Stimulated activated naive B cell treated with anti-CD40 and anti-IgM and Interleukin-4, amounts not matched to agents 10 μg/mL and 1 μg/mL and 100 μg/mL, for 72 hours (primary cell): ENCODE results near the gene SHROOM3.

Experiments
- ATAC-seq, 2 donors: fragments of 150-1000 bp; cut with Tn5 transposase; replicated peaks; 2 replicates each; pipeline ENCODE4 v1.10.0; 2021; ENCODE audit warnings: moderate library complexity in 1 of 2
- DNase-seq: peaks from one replicate; pipeline ENCODE4 v3.0.0; 2021
- H3K27ac Mint-ChIP-seq: one replicate; pipeline ENCODE4 v1.8.0; 2022; ENCODE audit warnings: mild to moderate bottlenecking, mixed read lengths
- H3K27me3 Mint-ChIP-seq, 2 donors: one replicate each; pipeline ENCODE4 v1.8.0; 2022; ENCODE audit warnings: mixed read lengths in 2 of 2
- H3K36me3 Mint-ChIP-seq, 2 donors: one replicate each; pipeline ENCODE4 v1.8.0; 2022; ENCODE audit warnings: mixed read lengths in 2 of 2, mild to moderate bottlenecking in 1 of 2
- H3K4me1 Mint-ChIP-seq, 2 donors: one replicate each; pipeline ENCODE4 v1.8.0; 2022; ENCODE audit warnings: mixed read lengths in 2 of 2, mild to moderate bottlenecking in 1 of 2
- H3K4me3 Mint-ChIP-seq, 2 donors: one replicate each; pipeline ENCODE4 v1.8.0; 2022; ENCODE audit warnings: mild to moderate bottlenecking in 2 of 2, mixed read lengths in 2 of 2, moderate library complexity in 1 of 2
- H3K9me3 Mint-ChIP-seq, 2 donors: one replicate each; pipeline ENCODE4 v1.8.0; 2022; ENCODE audit warnings: mixed read lengths in 2 of 2, mild to moderate bottlenecking in 1 of 2

Gene SHROOM3

DNA sequence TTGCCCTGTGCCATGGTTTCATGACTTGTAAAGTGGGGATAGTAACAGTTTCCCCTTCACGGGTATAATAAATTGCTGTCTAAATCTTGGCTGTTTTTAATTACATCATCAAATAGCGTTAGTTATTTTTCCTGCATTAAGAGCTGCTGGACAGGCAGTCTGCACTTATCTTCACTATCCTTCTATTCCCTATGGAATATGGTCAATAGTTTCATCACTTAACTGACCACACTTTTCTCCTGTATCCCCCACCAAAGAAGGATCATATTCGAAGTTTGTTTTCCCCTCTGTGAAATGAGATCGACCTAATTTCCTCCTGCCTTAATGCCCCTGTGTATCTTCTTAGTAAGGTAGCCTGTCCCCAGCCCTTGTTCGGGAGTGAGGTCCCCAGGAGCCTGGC lies 133.2 kb downstream of the SHROOM3 start:
- H3K4me1 Mint-ChIP-seq: peaks cover 9 to 33% of the 10 kb centered on the region in 2 donors
- H3K4me3 Mint-ChIP-seq: no peak overlapping the region
- no peaks in the 10 kb centered on the region for H3K36me3 Mint-ChIP-seq
- no peaks in the 10 kb centered on the region for H3K9me3 Mint-ChIP-seq
- no peaks in the 10 kb centered on the region for H3K27me3 Mint-ChIP-seq
- DNase-seq (no peak), ATAC-seq (no peak)
- no peak overlapping the region for H3K27ac Mint-ChIP-seq

DNA sequence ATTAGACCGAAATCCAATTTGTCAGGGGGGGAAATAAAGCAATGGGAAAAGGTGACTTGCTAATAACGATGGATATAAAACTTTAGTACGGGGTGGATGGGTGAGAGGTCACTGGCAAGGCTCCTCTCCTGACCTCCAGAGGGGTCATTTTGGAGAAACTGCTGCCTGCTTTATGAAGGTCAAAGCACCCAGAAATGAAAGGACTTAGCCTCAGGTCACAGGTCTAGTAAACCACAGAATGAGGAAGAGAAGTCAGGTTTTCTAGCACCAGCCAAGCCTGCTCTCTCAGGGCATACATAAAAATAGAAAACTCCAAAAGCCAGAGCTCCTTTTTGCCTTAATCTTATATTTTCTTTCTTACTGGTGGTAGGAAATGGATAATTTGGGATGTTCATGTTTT lies 134.2 kb downstream of the SHROOM3 start:
- ATAC-seq: peak; percentile 73 to 82
- no peaks in the 10 kb centered on the region for H3K9me3 Mint-ChIP-seq
- H3K4me1 Mint-ChIP-seq: peaks cover 3 to 23% of the 10 kb centered on the region in 2 donors
- no peaks in the 10 kb centered on the region for H3K36me3 Mint-ChIP-seq
- H3K4me3 Mint-ChIP-seq: no peak overlapping the region
- H3K27me3 Mint-ChIP-seq: peaks cover 7 to 9% of the 10 kb centered on the region in 2 donors
- H3K27ac Mint-ChIP-seq: no peak overlapping the region
- no peak for DNase-seq

DNA sequence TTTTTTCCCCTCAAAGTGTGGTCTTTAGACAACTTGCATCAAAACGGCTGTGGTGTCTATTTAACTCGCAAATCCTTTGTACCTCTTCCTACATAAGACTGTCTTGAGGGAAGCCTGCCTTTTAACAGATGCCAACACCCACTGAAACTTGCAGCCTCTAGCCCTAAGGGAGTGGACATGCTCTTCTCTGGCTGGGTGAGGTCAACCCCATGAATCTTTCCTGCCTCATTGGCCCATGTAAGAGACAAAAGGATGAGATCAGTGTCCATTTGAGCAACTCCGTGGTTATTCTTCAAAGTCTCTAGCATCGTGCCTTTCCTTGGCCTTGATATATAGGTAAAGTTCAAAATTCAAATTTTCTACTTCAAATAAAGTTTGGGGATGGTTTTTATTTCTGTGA lies 134.7 kb downstream of the SHROOM3 start:
- DNase-seq (no peak), ATAC-seq (peak; percentile 31 to 41)
- Mint-ChIP-seq H3K27ac (no peak overlapping the region), H3K36me3 (no peaks in the 10 kb centered on the region), H3K4me1 (peaks cover 3 to 23% of the 10 kb centered on the region in 2 donors), H3K4me3 (peak overlapping the region in 1 of 2 donors; percentile 12), H3K9me3 (no peaks in the 10 kb centered on the region), H3K27me3 (peaks cover 12 to 13% of the 10 kb centered on the region in 2 donors)

DNA sequence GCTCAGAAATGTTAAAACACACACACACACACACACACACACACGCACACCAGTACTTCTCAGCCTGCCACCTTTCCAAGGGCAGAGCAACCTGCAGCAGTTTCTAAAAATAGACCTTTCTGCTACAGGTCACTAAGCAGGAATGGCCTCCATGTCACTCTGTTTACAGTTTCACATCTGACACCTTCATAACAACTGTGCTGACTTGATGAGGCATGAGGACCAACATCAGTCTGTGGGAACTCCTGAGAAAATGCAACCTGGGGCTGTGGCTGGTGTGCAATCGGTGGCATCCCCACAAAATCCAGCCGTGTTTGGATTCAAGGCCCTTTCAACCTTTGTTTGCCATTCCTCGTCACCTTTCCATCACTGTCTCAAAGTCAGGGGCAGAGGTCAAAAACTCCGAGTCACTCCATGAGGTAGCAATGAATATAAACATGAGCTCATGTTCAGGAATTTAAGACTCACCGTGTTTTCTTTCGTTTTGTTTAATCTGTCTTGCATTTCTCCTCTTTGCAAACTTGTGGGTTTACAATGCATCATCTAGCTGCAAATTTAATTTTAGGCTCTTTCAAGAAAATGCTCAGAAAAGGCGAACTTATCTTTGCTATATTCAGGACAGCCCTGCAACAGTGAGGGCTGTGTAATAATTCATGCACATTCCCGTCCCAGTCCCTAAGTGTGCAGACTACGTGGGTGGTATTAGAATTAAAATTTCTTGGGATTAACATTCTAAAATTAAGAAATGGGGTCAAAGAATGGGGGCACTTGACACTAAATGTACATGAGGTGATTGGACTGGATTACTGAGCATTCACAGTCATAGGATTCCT lies 135.3 kb downstream of the SHROOM3 start:
- DNase-seq: no peak
- H3K27ac Mint-ChIP-seq: no peak overlapping the region

DNA sequence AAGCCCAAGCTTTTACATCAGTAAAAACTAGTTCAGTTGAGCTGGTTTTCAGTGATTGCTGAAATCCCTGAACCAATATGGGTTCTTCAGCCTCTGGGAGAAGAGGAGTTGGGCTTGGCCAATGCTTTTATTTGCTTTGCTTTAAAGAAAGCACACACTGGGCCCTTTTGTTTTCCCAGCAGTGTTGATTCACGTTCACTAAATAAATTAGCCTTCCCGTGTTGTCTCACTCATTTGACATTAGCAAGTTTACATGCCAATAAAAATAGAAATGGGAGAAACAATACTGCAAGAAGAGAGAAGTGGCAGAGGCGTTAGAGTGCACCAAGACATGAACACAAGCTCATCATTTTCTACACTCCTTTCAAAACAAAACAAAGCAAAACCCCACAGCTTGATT lies 136.2 kb downstream of the SHROOM3 start:
- no peak for ATAC-seq
- H3K36me3 Mint-ChIP-seq: no peaks in the 10 kb centered on the region
- H3K4me3 Mint-ChIP-seq: no peak overlapping the region
- no peak overlapping the region for H3K27ac Mint-ChIP-seq
- peaks cover 15 to 24% of the 10 kb centered on the region in 2 donors for H3K27me3 Mint-ChIP-seq
- no peaks in the 10 kb centered on the region for H3K9me3 Mint-ChIP-seq
- no peak for DNase-seq
- H3K4me1 Mint-ChIP-seq: peaks cover 3 to 23% of the 10 kb centered on the region in 2 donors

More for the DNA sequence above, 135.3 kb downstream of the SHROOM3 start:
- Mint-ChIP-seq H3K36me3 (no peaks in the 10 kb centered on the region), H3K4me3 (no peak overlapping the region), H3K27me3 (peaks cover 13 to 18% of the 10 kb centered on the region in 2 donors), H3K9me3 (no peaks in the 10 kb centered on the region), H3K4me1 (peaks cover 3 to 23% of the 10 kb centered on the region in 2 donors)
- ATAC-seq: peak; percentile 34 to 65

DNA sequence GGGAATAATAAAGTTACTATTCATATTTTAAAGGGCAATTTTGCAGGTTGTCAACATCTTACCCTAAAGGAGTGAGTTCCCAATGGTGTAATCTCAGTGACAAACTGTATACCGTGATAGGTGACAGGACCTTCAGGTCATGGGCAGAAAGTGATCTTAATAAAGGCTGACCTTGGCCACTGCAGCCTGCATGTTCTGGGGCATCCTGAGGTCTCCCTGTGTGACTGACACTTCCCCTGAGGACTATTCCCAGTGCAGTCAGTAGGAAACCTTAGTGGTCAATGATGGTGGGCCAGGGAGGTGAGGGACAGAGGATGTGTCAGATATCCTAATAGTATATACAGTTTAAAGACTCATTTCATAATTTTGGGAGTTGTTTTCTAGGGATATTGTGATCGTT lies 137.2 kb downstream of the SHROOM3 start:
- no peak overlapping the region for H3K4me3 Mint-ChIP-seq
- peaks cover 3 to 23% of the 10 kb centered on the region in 2 donors for H3K4me1 Mint-ChIP-seq
- ATAC-seq (no peak), DNase-seq (no peak)
- H3K9me3 Mint-ChIP-seq: no peaks in the 10 kb centered on the region
- peaks cover 17 to 25% of the 10 kb centered on the region in 2 donors for H3K27me3 Mint-ChIP-seq
- H3K27ac Mint-ChIP-seq: no peak overlapping the region
- H3K36me3 Mint-ChIP-seq: no peaks in the 10 kb centered on the region

DNA sequence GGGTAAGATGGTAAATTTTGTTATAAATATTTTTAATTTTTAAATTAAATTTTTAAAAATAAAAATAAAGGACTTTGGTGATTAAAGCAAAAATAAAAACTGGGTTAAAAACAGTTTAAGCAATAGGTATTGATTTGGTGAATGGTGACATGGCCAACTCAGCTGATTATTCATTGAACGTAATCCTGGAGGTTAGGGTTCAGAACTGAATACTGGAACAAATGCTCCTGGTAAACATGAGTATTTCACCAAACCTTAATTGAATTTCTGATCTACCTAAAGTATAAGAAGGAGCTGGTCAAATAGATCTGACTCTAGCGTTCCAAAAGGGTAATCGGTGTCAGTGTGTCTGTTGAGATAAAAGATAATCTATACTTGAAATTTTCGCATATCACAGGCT lies 141.8 kb downstream of the SHROOM3 start:
- no peak for ATAC-seq
- H3K27me3 Mint-ChIP-seq: peaks cover 24 to 34% of the 10 kb centered on the region in 2 donors
- H3K27ac Mint-ChIP-seq: no peak overlapping the region
- no peak overlapping the region for H3K4me3 Mint-ChIP-seq
- H3K36me3 Mint-ChIP-seq: no peaks in the 10 kb centered on the region
- no peak for DNase-seq
- peaks cover 4 to 7% of the 10 kb centered on the region in 2 donors for H3K4me1 Mint-ChIP-seq
- no peaks in the 10 kb centered on the region for H3K9me3 Mint-ChIP-seq

DNA sequence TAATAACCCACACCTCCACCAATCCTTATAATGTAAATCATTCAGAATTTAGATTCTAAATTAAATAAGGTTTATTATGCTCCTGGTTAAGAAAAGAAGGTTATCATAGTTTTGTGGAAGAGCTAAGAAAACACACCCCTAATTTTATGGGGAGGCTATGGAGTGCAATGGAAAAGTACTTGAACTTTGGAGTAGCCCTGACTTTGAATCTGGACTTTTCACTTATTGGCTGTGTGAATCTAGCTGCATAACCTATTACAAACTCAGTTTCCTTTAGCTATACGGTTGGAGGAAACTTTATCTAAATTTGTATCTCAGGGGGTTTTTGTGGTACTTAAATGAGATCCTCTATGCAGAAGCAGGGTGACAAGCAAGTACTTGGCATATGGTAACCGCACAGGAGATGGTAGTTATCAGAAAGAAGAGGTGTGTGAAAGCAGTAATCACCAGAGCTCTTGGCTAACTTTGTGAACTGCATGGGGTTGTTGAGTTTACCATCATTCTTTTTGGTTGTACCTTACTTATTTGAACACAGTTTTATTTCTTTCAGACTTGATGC lies 143.1 kb downstream of the SHROOM3 start:
- H3K4me3 Mint-ChIP-seq: no peak overlapping the region
- H3K27me3 Mint-ChIP-seq: peaks cover 28 to 45% of the 10 kb centered on the region in 2 donors
- DNase-seq (no peak), ATAC-seq (peak; percentile 88 to 92)
- no peak overlapping the region for H3K27ac Mint-ChIP-seq
- peaks cover 4 to 7% of the 10 kb centered on the region in 2 donors for H3K4me1 Mint-ChIP-seq
- H3K36me3 Mint-ChIP-seq: no peaks in the 10 kb centered on the region
- H3K9me3 Mint-ChIP-seq: no peaks in the 10 kb centered on the region

DNA sequence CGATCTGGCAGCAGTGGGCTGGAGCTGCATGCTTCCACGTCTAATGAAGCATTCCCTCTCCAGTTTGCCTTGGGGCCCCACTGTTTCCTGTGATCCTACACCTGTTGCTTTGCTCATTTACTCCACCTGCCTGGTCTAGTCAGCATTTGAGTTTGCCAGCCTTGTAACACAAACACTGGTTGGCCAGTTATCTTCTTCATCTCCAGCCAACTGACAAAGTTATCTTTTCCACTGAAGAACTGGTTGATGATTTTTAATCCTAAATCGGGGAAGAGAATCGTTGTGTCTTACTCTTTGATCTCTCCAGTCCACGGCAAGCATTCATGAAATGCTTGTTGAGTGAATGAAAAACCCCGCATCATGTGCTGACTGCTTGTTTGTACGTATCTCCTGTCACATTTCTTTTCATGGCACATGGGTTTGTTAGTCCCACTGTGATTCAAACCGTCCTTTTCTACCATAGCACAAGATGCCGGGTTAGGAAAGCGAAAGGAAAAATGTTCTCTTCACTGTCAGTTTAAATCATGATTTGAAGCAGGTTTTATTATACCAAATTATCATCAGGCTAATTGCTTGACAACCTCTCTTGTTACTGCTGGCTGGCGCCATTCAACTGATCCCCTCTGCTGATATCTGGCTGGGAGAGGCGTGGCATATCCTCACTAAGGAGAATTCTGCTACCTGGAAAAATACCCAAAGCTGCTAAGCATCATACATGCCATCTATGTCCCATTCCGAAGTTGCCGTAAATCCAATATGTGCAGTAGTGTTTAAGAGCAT lies 144.8 kb downstream of the SHROOM3 start:
- no peak for DNase-seq
- Mint-ChIP-seq H3K27me3 (peaks cover 23 to 42% of the 10 kb centered on the region in 2 donors), H3K4me1 (peaks cover 4 to 7% of the 10 kb centered on the region in 2 donors), H3K36me3 (no peaks in the 10 kb centered on the region), H3K9me3 (no peaks in the 10 kb centered on the region), H3K4me3 (no peak overlapping the region), H3K27ac (no peak overlapping the region)
- no peak for ATAC-seq

DNA sequence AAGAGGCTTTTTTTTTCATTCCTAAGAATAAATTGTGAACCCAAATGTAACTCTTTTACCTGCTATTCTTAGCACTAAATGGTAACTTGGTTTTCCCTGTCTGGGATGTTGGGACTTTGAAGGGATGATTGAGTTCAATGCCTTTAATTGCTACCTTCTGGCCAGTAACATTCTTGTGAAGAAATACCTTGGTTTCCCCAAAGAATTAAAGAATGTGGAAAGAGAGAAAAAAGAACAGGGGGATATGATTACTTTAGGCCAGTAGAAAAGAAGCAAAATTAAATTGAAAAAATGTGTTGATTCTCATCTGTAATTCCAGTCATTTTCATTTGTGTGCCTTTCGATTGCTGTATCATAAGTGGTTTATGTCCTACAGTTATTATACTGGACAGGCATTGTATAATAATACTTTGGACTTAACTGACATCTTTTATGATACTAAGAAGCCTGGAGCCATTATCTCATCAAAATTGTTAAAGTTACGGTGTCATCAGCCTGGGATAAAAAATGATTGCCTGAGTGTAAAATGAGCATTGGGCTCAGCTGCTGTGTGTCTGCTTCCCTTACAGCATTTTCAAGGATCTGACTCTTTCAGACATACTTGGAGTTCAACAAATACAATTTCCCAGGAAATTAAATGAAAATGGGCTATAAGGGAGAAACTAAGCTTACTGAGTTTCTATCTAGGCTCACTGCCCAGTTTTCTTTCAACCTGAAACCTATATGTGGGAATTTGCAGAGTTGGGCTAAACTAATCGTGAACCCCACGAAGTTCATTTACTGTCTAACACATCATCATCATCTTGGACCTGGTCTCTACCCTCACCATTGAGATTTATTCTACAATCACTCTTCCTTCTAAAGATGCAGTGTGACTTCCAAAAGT lies 146.3 kb downstream of the SHROOM3 start:
- Mint-ChIP-seq H3K4me1 (peaks cover 12 to 21% of the 10 kb centered on the region in 2 donors), H3K9me3 (no peaks in the 10 kb centered on the region)

DNA sequence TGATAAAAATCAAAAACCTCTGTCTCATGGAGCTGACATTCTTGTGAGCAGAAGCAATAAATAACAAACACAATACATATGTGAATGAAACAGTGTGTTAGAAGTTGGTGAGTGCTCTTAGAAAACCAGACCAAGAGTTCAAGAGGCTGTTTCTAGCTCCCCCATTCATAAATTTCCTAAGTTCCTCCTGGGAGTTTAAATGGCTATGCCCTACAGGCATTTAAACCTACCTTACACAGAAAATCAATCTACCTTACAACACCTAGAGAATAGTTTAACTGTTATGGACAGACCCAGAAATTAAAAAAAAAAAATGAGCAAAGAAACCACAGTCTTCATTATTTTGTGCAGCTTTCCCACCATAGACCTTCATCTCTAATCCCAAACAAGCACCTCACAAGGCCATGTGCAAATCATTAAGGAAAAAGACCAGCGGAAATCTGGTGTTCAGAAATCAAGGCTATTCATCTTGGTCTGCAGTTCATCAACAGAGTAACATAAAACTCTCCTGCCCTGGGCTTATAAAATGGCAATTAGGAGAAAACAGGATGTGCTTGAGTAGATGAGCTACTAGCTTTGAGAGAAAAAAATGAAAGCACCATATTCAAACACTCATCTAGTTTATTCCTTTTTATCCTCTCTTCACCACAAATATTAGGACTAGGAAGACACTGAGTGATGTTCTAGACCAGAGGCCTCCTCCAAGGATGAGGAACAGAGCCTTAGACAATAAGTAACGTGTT lies 147.2 kb downstream of the SHROOM3 start:
- no peak for DNase-seq
- H3K27me3 Mint-ChIP-seq: peaks cover 31 to 51% of the 10 kb centered on the region in 2 donors
- no peaks in the 10 kb centered on the region for H3K9me3 Mint-ChIP-seq
- no peaks in the 10 kb centered on the region for H3K36me3 Mint-ChIP-seq
- H3K4me3 Mint-ChIP-seq: no peak overlapping the region
- H3K4me1 Mint-ChIP-seq: peaks cover 12 to 22% of the 10 kb centered on the region in 2 donors
- ATAC-seq: no peak
- no peak overlapping the region for H3K27ac Mint-ChIP-seq

More for the DNA sequence above, 146.3 kb downstream of the SHROOM3 start:
- Mint-ChIP-seq H3K36me3 (no peaks in the 10 kb centered on the region), H3K4me3 (no peak overlapping the region), H3K27ac (no peak overlapping the region), H3K27me3 (peaks cover 27 to 46% of the 10 kb centered on the region in 2 donors)
- DNase-seq: no peak
- no peak for ATAC-seq

DNA sequence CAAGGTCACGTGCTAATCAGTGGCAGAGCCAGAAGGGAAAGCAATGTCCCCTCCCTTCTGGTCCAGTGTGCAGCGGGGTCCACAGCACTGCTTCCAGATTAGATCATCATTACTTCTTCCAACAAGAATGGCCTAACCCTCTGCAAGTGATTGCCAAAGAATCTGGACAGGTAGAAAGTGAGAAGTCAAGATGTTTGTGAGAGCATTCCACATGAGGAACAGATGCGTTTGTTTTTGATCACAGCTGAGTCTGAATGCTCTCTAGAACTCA lies 147.7 kb downstream of the SHROOM3 start:
- Mint-ChIP-seq H3K4me3 (no peak overlapping the region), H3K4me1 (peaks cover 12 to 22% of the 10 kb centered on the region in 2 donors), H3K27ac (no peak overlapping the region), H3K36me3 (no peaks in the 10 kb centered on the region), H3K9me3 (no peaks in the 10 kb centered on the region), H3K27me3 (peaks cover 31 to 51% of the 10 kb centered on the region in 2 donors)
- no peak for ATAC-seq
- DNase-seq: no peak
